DND-41 (cell line): ENCODE data around the gene CDH23.

Source experiments
- ATAC-seq: fragments of 200-7000 bp; cut with Tn5 transposase; 3 replicates; pipeline ENCODE4 v1.9.1; 2021; ENCODE audit warnings: low read depth; ENCODE audit not compliant: insufficient read depth
- DNase-seq: peaks from one replicate; pipeline ENCODE4 v3.0.0-alpha.2; 2020
- H2AFZ ChIP-seq: 2 replicates; pipeline ENCODE4 v1.6.0; 2012; ENCODE audit warnings: low read depth, low read length
- H3K27ac ChIP-seq: 2 replicates; pipeline ENCODE4 v1.5.1; 2012; ENCODE audit warnings: low read length, inconsistent platforms
- H3K27me3 ChIP-seq: fragments of 200-600 bp; sonication (generic); 2 replicates; pipeline ENCODE4 v1.6.0; 2012; ENCODE audit warnings: low read length, mild to moderate bottlenecking, inconsistent platforms; ENCODE audit not compliant: insufficient read depth, poor library complexity
- H3K36me3 ChIP-seq: 2 replicates; pipeline ENCODE4 v1.5.1; 2012; ENCODE audit warnings: low read length, inconsistent platforms; ENCODE audit not compliant: insufficient read depth
- H3K4me1 ChIP-seq: 2 replicates; pipeline ENCODE4 v1.5.1; 2012; ENCODE audit warnings: mild to moderate bottlenecking, low read length; ENCODE audit not compliant: insufficient read depth
- H3K4me2 ChIP-seq: 2 replicates; pipeline ENCODE4 v1.6.0; 2012; ENCODE audit warnings: mild to moderate bottlenecking, moderate library complexity, low read length, inconsistent platforms; ENCODE audit not compliant: insufficient read depth
- H3K4me3 ChIP-seq, 2 experiments: fragments of 200-600 bp in 1 of 2; shearing (Covaris generic) in 1 of 2; 2 replicates each; pipeline ENCODE4 v1.5.1; 2012 to 2016; ENCODE audit warnings: inconsistent platforms in 2 of 2, low read length in 2 of 2, mild to moderate bottlenecking in 2 of 2, low read depth in 1 of 2, moderate library complexity in 1 of 2
- H3K79me2 ChIP-seq: 2 replicates; pipeline ENCODE4 v1.6.0; 2012; ENCODE audit warnings: low read length, inconsistent platforms; ENCODE audit not compliant: insufficient read depth
- H3K9ac ChIP-seq: 2 replicates; pipeline ENCODE4 v1.6.0; 2012; ENCODE audit warnings: low read depth, mild to moderate bottlenecking, inconsistent platforms, low read length, moderate library complexity
- H3K9me3 ChIP-seq: 2 replicates; pipeline ENCODE4 v1.5.1; 2012; ENCODE audit warnings: low read length, moderate library complexity, mild to moderate bottlenecking, inconsistent platforms; ENCODE audit not compliant: insufficient read depth, severe bottlenecking
- H4K20me1 ChIP-seq: 2 replicates; pipeline ENCODE4 v1.6.0; 2012; ENCODE audit warnings: low read length; ENCODE audit not compliant: insufficient read depth
- CTCF ChIP-seq: IDR thresholded peaks from 2 replicates; pipeline ENCODE4 v1.5.1; 2012; ENCODE audit warnings: borderline replicate concordance, low read length, moderate library complexity, mild to moderate bottlenecking; ENCODE audit not compliant: poor library complexity, severe bottlenecking; ENCODE audit errors: extremely low read depth
- EZH2 ChIP-seq: IDR thresholded peaks from 3 replicates; pipeline ENCODE4 v1.6.1; 2012; ENCODE audit warnings: borderline replicate concordance, low read depth, mild to moderate bottlenecking, moderate library complexity, low read length, inconsistent platforms; ENCODE audit not compliant: severe bottlenecking

Gene CDH23

DNA sequence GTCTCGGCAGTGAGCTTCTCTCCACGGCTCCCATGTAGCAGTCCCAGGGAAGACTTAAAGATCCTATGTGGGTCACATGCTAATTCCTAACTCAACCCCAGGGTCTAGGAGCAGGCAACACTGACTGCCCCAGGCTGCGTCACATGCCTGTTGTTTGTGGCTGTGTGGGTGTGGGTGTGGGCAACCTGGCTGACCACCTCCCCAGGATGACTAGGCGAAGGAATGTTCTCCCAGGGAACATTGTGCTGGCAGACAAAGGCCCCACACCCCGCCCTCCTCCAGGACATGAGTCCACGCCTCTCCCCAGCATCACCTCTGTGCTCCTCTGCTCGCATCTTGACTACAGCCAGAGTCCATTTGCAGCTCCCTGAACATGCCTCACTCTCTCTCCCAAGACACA is 47.3 kb upstream of the CDH23 start:
- DNase-seq (no peak), ATAC-seq (no peak)
- H3K4me1 ChIP-seq: no peaks in the 10 kb centered on the region
- H3K27me3 ChIP-seq: no peaks in the 10 kb centered on the region
- H3K4me3 ChIP-seq: no peak overlapping the region
- H3K9ac ChIP-seq: no peak overlapping the region
- peaks cover 10% of the 10 kb centered on the region for H4K20me1 ChIP-seq
- TF ChIP-seq CTCF: no peak
- no peaks in the 10 kb centered on the region for H3K9me3 ChIP-seq
- no peak overlapping the region for H3K27ac ChIP-seq
- no peaks in the 10 kb centered on the region for H3K79me2 ChIP-seq
- H3K36me3 ChIP-seq: no peaks in the 10 kb centered on the region
- H2AFZ ChIP-seq: no peak overlapping the region
- H3K4me2 ChIP-seq: no peak overlapping the region

DNA sequence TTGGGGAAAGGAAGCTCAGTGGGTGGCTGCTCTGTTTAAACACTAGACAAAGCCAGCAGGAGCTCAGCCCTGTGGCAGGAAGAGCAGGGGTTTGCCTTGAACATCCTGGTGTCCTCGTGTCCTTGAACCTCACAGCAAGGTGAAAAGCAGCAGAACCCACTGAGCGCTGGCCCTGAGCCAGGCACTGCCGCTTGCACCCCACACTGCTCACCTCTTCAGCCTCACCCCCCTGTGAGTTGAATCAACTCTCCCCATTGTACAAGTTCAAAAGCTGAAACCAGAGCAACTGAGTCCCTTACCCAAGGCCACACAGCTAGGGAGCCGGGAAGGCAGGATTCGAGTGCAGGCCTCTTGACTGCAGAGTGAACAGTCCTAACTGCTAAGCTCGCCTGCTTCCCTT is 45.6 kb upstream of the CDH23 start:
- no peak for TF ChIP-seq CTCF
- no peak for TF ChIP-seq EZH2
- Histone ChIP-seq H3K4me3 (no peak overlapping the region), H3K27me3 (no peaks in the 10 kb centered on the region), H2AFZ (no peak overlapping the region), H3K4me1 (no peaks in the 10 kb centered on the region), H4K20me1 (peaks cover 8% of the 10 kb centered on the region), H3K79me2 (no peaks in the 10 kb centered on the region), H3K9me3 (no peaks in the 10 kb centered on the region), H3K27ac (no peak overlapping the region), H3K9ac (no peak overlapping the region), H3K4me2 (no peak overlapping the region), H3K36me3 (peaks cover 10% of the 10 kb centered on the region; the same call in 1 of the 2 replicates)
- DNase-seq (no peak), ATAC-seq (no peak)

GRCh38 chr10:71351628-71352319 is 44.9 kb upstream of the CDH23 start:
- Histone ChIP-seq H3K9ac (no peak overlapping the region), H3K27me3 (no peaks in the 10 kb centered on the region), H3K4me2 (no peak overlapping the region), H3K36me3 (peaks cover 15% of the 10 kb centered on the region), H2AFZ (no peak overlapping the region), H3K4me1 (no peaks in the 10 kb centered on the region), H4K20me1 (peaks cover 8% of the 10 kb centered on the region), H3K79me2 (no peaks in the 10 kb centered on the region), H3K27ac (no peak overlapping the region), H3K4me3 (no peak overlapping the region), H3K9me3 (no peaks in the 10 kb centered on the region)
- TF ChIP-seq EZH2: no peak
- no peak for TF ChIP-seq CTCF
- DNase-seq (no peak), ATAC-seq (no peak)
